Gastroesophageal sphincter (tissue), 4 donors: Measurements from ENCODE around the gene HACD4. TPM values are rescaled to one million over a fixed set of nuclear protein-coding genes. Genes with fewer than 3 reads are reported as not detected.

Experiments
- ATAC-seq: fragments of 150-250 bp; one replicate; pipeline ENCODE4 v1.9.1; 2016; ENCODE audit warnings: mild to moderate bottlenecking, moderate library complexity
- H3K27ac ChIP-seq, 4 donors: fragments of 200-600 bp; sonication (generic) in 3 of 4; 1 replicate in 3 of 4; 2 replicates in 1 of 4; pipeline ENCODE4 v1.5.1; 2016 to 2019
- H3K27me3 ChIP-seq: fragments of 200-600 bp; sonication (generic); one replicate; pipeline ENCODE4 v1.5.1; 2019
- H3K36me3 ChIP-seq, 2 donors: fragments of 200-600 bp; sonication (generic); one replicate each; pipeline ENCODE4 v1.5.1; 2019; ENCODE audit warnings: control low read depth in 1 of 2
- H3K4me1 ChIP-seq, 3 donors: fragments of 200-600 bp; sonication (generic); 1 replicate in 2 of 3; 2 replicates in 1 of 3; pipeline ENCODE4 v1.5.1; 2016 to 2019; ENCODE audit warnings: control low read depth in 2 of 3
- H3K4me3 ChIP-seq, 2 donors: fragments of 200-600 bp; sonication (generic); one replicate each; pipeline ENCODE4 v1.5.1; 2019; ENCODE audit warnings: mild to moderate bottlenecking in 1 of 2, moderate library complexity in 1 of 2
- H3K9me3 ChIP-seq, 3 donors: fragments of 200-600 bp; sonication (generic); one replicate each; pipeline ENCODE4 v1.5.1; 2017 to 2019; ENCODE audit warnings: control low read depth in 2 of 3
- EP300 ChIP-seq: sonication (generic); formaldehyde crosslinking; IDR thresholded peaks from one replicate; pipeline ENCODE4 v1.6.1; 2017; ENCODE audit warnings: antibody characterized with exemption, mild to moderate bottlenecking
- POLR2A ChIP-seq, 2 donors: fragments of 450-650 bp; IDR thresholded peaks; one replicate each; pipeline ENCODE4 v1.6.1; 2017; ENCODE audit warnings: antibody characterized with exemption in 2 of 2, mild to moderate bottlenecking in 2 of 2, moderate library complexity in 1 of 2
- POLR2AphosphoS5 ChIP-seq: sonication (generic); formaldehyde crosslinking; IDR thresholded peaks from one replicate; pipeline ENCODE4 v1.6.1; 2017; ENCODE audit warnings: antibody characterized with exemption
- WGBS, 2 donors: methylation state at CpG; one replicate each; pipeline ENCODE4 v1.1.5; 2018; ENCODE audit warnings: low coverage in 1 of 2; 5-methylcytosine and 5-hydroxymethylcytosine counted together
- total RNA-seq, 4 donors: library from RNA; depleted of rRNA; stranded (reverse); fragments of >200 nt; gene quantifications; one replicate each; pipeline ENCODE4 v1.1.0, GENCODE V29; 2016
- TF ChIP-seq, protein P1 (sequence below), 4 experiments: fragments of 200-600 bp in 2 of 4; fragments of 450-650 bp in 2 of 4; sonication (generic) in 1 of 4; IDR thresholded peaks; one replicate each; pipeline ENCODE4 v1.5.1; 2017 to 2019; ENCODE audit warnings: antibody characterized with exemption in 4 of 4, mild to moderate bottlenecking in 2 of 4, moderate library complexity in 2 of 4

Gene HACD4
- total RNA-seq, 4 donors from 2014 or later: 9.8 to 23.9 (median 16.9) TPM

DNA sequence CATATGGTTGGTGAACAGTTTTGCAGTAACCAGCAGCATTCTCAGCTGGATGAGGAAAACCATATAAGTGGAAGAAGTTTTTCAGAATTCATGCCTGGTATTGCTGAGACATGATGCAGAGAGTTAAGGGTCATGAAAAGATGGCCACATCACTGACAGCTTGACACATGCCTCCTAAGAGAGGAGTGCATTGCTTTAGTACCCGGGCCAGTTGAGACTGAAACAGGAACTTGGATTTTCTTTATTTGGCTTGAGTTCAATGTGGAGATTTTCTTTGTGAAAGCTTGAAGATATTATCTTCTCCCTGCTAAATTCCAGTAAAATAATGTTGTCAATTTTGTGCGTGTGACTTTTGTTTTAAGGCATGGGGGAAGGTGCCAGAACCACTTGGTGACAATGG is 35.8 kb downstream of the HACD4 start:
- Histone ChIP-seq H3K4me3 (no peak overlapping the region), H3K4me1 (peaks cover 0 to 26% (median 0%) of the 10 kb centered on the region in 3 donors), H3K36me3 (peaks cover 0 to 18% of the 10 kb centered on the region in 2 donors), H3K9me3 (peaks cover 0 to 4% (median 0%) of the 10 kb centered on the region in 3 donors), H3K27ac (no peak overlapping the region), H3K27me3 (no peaks in the 10 kb centered on the region)
- WGBS, 2 donors: 55 to 71% methylated on average over 2 of the region's 2 CpGs
- no peak for ATAC-seq
- TF ChIP-seq POLR2A (IDR thresholded peaks at IDR 0.05): no peak
- TF ChIP-seq, protein P1, sequence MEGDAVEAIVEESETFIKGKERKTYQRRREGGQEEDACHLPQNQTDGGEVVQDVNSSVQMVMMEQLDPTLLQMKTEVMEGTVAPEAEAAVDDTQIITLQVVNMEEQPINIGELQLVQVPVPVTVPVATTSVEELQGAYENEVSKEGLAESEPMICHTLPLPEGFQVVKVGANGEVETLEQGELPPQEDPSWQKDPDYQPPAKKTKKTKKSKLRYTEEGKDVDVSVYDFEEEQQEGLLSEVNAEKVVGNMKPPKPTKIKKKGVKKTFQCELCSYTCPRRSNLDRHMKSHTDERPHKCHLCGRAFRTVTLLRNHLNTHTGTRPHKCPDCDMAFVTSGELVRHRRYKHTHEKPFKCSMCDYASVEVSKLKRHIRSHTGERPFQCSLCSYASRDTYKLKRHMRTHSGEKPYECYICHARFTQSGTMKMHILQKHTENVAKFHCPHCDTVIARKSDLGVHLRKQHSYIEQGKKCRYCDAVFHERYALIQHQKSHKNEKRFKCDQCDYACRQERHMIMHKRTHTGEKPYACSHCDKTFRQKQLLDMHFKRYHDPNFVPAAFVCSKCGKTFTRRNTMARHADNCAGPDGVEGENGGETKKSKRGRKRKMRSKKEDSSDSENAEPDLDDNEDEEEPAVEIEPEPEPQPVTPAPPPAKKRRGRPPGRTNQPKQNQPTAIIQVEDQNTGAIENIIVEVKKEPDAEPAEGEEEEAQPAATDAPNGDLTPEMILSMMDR (IDR thresholded peaks at IDR 0.05): no peak
- TF ChIP-seq POLR2AphosphoS5: no peak
- no peak for TF ChIP-seq EP300

DNA sequence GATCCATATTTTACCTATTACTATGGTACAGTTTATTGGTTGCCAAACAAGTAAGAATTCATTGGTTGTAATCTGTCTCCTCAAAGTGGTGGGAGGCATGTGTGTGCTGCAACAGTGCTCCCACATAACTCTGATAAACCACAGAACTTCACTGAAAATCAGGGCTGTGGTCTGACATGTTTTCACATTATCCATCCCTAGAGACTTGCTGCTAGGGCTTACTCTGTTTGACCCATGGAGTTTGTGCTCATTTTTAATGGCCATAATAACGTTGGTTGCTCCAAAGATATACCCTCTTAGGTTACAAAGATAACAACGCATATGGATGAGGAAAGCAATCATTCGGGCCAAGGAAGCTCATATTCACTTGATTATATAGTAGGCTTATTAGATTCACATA is 37.0 kb downstream of the HACD4 start:
- H3K27ac ChIP-seq: no peak overlapping the region
- no peaks in the 10 kb centered on the region for H3K9me3 ChIP-seq
- WGBS, 2 donors: 83 to 97% methylated on average over 3 of the region's 3 CpGs
- peaks cover 0 to 34% (median 0%) of the 10 kb centered on the region in 3 donors for H3K4me1 ChIP-seq
- no peaks in the 10 kb centered on the region for H3K27me3 ChIP-seq
- TF ChIP-seq POLR2A (IDR thresholded peaks at IDR 0.05) (no peak), EP300 (no peak), POLR2AphosphoS5 (no peak)
- TF ChIP-seq, protein P1 (IDR thresholded peaks at IDR 0.05): no peak
- no peak overlapping the region for H3K4me3 ChIP-seq
- H3K36me3 ChIP-seq: peaks cover 0 to 25% of the 10 kb centered on the region in 2 donors
- no peak for ATAC-seq

DNA sequence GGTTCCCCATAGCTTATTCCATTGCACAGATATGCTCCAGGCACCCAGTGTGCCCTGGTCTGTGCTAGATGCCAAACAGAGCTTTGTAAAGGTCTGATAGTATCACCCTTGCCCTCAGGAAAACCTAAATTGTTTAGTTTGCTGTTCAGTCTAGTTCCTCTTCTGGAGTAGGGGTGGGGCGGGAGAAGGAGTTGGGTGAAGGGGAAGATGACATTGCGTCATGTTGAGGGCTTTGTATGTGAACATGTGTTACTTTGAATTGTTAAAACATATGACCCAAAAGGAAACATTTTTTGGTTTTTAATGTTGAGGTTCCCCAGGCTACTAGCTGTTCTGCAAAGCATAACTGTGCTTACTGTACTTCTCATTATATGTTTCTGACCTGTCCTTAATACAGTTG is 40.6 kb downstream of the HACD4 start:
- ATAC-seq: peak; percentile 62
- 80 to 84% methylated on average over 1 to 2 of the region's 2 CpGs for WGBS, 2 donors

DNA sequence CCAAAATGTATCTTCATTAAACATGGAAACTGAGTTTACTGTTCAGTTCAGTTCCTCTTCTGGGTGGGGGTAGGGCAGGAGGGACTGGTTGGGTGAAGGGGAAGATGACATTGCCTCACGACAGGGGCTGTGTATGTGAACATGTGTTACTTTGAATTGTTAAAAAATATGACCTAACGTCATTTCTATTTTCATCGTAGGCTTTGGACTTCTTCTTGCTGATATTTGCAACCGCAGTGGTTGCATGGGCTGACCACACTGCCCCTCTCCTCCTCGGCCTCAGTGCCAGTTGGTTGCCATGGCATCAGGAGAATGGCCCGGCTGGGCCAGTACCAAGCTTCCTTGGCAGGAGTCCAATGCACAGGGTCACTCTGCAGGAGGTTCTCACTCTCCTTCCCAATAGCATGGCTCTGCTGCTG is 41.5 kb downstream of the HACD4 start:
- Histone ChIP-seq H3K4me3 (no peak overlapping the region), H3K9me3 (no peaks in the 10 kb centered on the region), H3K36me3 (peaks cover 0 to 18% of the 10 kb centered on the region in 2 donors), H3K27me3 (no peaks in the 10 kb centered on the region), H3K27ac (no peak overlapping the region), H3K4me1 (peaks cover under 1 to 26% (median 3%) of the 10 kb centered on the region in 3 donors)
- ATAC-seq: peak; percentile 65
- no peak for TF ChIP-seq POLR2A (IDR thresholded peaks at IDR 0.05)
- WGBS, 2 donors: 67 to 91% methylated on average over 2 to 3 of the region's 6 CpGs

More for the DNA sequence above, 40.6 kb downstream of the HACD4 start:
- no peak for TF ChIP-seq EP300
- no peak for TF ChIP-seq POLR2AphosphoS5
- TF ChIP-seq, protein P1 (IDR thresholded peaks at IDR 0.05): no peak
- TF ChIP-seq POLR2A (IDR thresholded peaks at IDR 0.05): no peak
- Histone ChIP-seq H3K36me3 (peaks cover 0 to 25% of the 10 kb centered on the region in 2 donors), H3K9me3 (no peaks in the 10 kb centered on the region), H3K4me1 (peaks cover 0 to 21% (median 3%) of the 10 kb centered on the region in 3 donors), H3K27ac (no peak overlapping the region), H3K27me3 (no peaks in the 10 kb centered on the region), H3K4me3 (no peak overlapping the region)

DNA sequence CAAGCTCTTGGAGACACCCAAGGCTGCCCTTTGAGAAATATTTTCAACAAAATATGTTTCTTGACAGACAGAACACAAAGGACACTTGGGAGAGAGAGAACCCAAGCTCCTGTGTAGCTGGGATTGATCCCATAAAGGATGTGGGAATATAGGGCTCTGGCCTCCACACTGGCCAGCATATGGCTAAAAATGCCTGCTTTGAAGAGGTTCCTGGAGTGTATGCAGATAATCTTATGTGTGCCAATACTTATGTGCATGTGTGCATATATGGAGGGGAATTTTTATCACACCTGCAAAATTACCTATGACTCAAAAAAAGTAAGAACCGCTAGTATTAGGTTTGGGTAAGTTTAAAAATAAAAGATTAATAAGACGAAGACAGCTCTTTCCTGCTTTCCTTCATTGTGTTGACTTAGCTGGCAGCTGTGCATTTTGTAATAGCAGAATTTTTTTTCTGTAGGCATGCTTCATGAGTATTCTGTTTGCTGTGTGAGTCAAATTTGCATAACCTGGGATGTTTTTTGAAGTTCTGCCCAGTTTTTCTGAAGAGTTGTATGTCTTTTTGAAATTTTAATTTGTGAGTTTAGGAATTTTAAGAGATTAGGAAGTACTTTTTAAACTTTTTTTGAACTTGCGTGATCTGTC is 42.6 kb downstream of the HACD4 start:
- TF ChIP-seq POLR2AphosphoS5 (no peak), EP300 (no peak)
- no peaks in the 10 kb centered on the region for H3K9me3 ChIP-seq
- H3K4me1 ChIP-seq: peaks cover 3 to 38% (median 9%) of the 10 kb centered on the region in 3 donors
- peaks cover 0 to 18% of the 10 kb centered on the region in 2 donors for H3K36me3 ChIP-seq
- H3K27me3 ChIP-seq: no peaks in the 10 kb centered on the region
- H3K4me3 ChIP-seq: no peak overlapping the region
- H3K27ac ChIP-seq: no peak overlapping the region
- no peak for ATAC-seq
- 17 to 25% methylated on average over 3 of the region's 3 CpGs for WGBS, 2 donors

DNA sequence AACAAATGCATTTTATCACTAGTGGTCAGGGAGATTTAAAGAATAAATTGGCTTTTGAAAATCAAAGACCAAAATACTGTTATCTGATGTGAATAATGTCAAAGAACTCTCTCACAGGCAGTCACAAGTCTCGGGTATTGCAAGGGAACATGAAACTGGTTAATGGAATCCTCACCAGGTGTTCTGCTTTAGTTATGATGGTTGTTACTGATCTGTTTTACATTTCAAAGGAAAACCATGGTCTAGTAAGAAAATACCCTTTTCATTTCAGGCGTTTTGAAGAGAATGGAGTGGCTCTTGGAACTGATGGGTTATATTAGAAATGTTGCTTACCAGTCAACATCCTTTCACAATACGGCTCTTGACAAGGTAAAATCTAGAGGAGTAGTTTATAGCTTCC is 43.4 kb downstream of the HACD4 start:
- Histone ChIP-seq H3K27me3 (no peaks in the 10 kb centered on the region), H3K36me3 (peaks cover 0 to 15% of the 10 kb centered on the region in 2 donors), H3K27ac (no peak overlapping the region), H3K4me3 (no peak overlapping the region), H3K4me1 (peaks cover 3 to 41% (median 9%) of the 10 kb centered on the region in 3 donors), H3K9me3 (no peaks in the 10 kb centered on the region)
- TF ChIP-seq EP300 (no peak), POLR2AphosphoS5 (no peak), POLR2A (IDR thresholded peaks at IDR 0.05) (no peak)
- TF ChIP-seq, protein P1 (IDR thresholded peaks at IDR 0.05): no peak
- no peak for ATAC-seq
- 89 to 92% methylated on average over 3 of the region's 3 CpGs for WGBS, 2 donors
